ENCODE data around the gene ALG5. TPM values are rescaled to one million over a fixed set of nuclear protein-coding genes. Genes with fewer than 3 reads are reported as not detected.

ALG5 gene
- total RNA-seq, 4 donors from 2014 or later, result 3.8 to 33.8 (median 14.1) TPM

GRCh38 chr13:36981156-36981743 lies 17.9 kb downstream of the ALG5 start:
- no peak for DNase-seq
- in situ Hi-C loops (cut with MboI; ENCODE audit: low pct_ligation_motif_present in 1 of 4, low pct_unique_long_range_greater_than_20kb in 1 of 4, low sequenced_read_pairs in 3 of 4), result loop anchor here in 2 of 4 donors (5.0 to 25.0 kb wide), 2 partner anchors 119 to 124 kb away; no protein-coding TSS in a partner anchor
- peaks cover 0 to 60% (median 13%) of the 10 kb centered on the region in 4 donors for H3K36me3 ChIP-seq
- no peaks in the 10 kb centered on the region for H3K4me1 ChIP-seq
- H3K27me3 ChIP-seq, result no peaks in the 10 kb centered on the region
- no peak for TF ChIP-seq POLR2A (IDR thresholded peaks at IDR 0.05)
- TF ChIP-seq POLR2AphosphoS5 (IDR thresholded peaks at IDR 0.05), result no peak
- TF ChIP-seq EP300 (IDR thresholded peaks at IDR 0.05; ENCODE audit: low read depth), result no peak
- peak; percentile 48 to 53 (median 51) for TF ChIP-seq CTCF (IDR thresholded peaks at IDR 0.05)
- no peak overlapping the region for H3K4me3 ChIP-seq
- H3K27ac ChIP-seq, result no peak overlapping the region
- intact Hi-C loops (cut with DNase I; ENCODE audit: low total_unique reads), result no loop called here
- no peaks in the 10 kb centered on the region for H3K9me3 ChIP-seq
- WGBS, 2 donors (ENCODE audit: low coverage in 1 of 2), result 28 to 31% methylated on average over 6 of the region's 6 CpGs

DNA sequence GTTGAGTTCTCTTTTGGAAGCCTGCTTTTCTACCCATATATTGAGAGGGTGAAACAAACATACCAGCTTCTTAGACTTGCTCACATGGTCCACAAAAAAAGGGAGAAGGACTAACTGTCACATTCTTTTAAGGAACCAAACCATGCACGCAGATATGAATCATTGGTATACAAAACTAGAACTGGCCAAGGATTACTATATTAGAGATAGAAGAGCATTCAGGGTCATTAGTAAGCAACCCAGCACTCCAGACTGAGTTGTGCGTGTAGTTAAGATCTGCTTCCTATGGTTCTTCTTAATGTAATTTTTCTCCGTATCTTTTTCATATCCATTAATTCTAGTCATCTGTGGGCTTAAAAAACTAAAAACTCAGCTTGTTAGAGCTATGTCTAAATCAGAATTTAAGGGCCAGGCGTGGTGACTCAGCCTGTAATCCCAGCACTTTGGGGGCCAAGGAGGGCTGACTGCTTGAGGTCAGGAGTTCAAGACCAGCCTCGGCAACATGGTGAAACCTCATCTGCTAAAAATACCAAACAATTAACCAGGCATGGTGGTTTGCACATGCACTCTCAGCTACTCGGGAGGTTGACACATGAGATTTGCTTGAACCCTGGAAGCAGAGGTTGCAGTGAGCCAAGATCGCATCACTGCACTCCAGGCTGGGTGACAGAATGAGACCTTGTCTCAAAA lies 19.6 kb downstream of the ALG5 start:
- no peaks in the 10 kb centered on the region for H3K27me3 ChIP-seq
- no peak overlapping the region for H3K4me3 ChIP-seq
- no peaks in the 10 kb centered on the region for H3K9me3 ChIP-seq
- intact Hi-C loops (cut with DNase I; ENCODE audit: low total_unique reads), result no loop called here
- no peaks in the 10 kb centered on the region for H3K4me1 ChIP-seq
- peaks cover 0 to 68% (median 13%) of the 10 kb centered on the region in 4 donors for H3K36me3 ChIP-seq
- WGBS, 2 donors (ENCODE audit: low coverage in 1 of 2), result 88 to 97% methylated on average over 5 to 7 of the region's 7 CpGs
- DNase-seq, result no peak
- H3K27ac ChIP-seq, result no peak overlapping the region
- in situ Hi-C loops (cut with MboI; ENCODE audit: low pct_ligation_motif_present in 1 of 4, low pct_unique_long_range_greater_than_20kb in 1 of 4, low sequenced_read_pairs in 3 of 4), result loop anchor here in 3 of 4 donors (5.0 to 25.0 kb wide), 3 partner anchors 115 to 122 kb away; no protein-coding TSS in a partner anchor
- TF ChIP-seq EP300 (IDR thresholded peaks at IDR 0.05; ENCODE audit: low read depth), result no peak
- no peak for TF ChIP-seq POLR2AphosphoS5 (IDR thresholded peaks at IDR 0.05)
- TF ChIP-seq CTCF (IDR thresholded peaks at IDR 0.05), result no peak
- TF ChIP-seq POLR2A (IDR thresholded peaks at IDR 0.05), result no peak

DNA sequence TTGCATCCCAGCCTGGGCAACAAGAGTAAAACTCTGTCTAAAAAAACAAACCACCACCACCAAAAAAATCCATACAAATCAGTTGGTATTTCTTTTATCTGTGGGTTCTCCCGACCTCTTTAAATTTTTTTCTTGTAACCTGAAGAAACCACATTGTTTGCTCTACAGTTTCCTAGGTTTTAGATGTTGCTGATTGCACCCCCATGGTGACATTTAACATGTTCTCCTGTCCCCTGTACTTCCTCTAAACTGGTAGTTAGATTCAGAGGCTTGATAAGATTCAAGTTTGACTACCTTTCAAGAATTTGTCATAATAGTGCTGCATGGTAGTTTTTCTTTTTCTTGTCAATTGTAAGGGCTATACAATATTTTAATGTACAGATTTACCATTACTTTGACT lies 24.0 kb downstream of the ALG5 start:
- H3K4me3 ChIP-seq, result no peak overlapping the region
- no peak for TF ChIP-seq POLR2A (IDR thresholded peaks at IDR 0.05)
- TF ChIP-seq EP300 (IDR thresholded peaks at IDR 0.05; ENCODE audit: low read depth), result no peak
- TF ChIP-seq POLR2AphosphoS5 (IDR thresholded peaks at IDR 0.05), result no peak
- TF ChIP-seq CTCF (IDR thresholded peaks at IDR 0.05), result no peak
- H3K9me3 ChIP-seq, result no peaks in the 10 kb centered on the region
- no peak for DNase-seq
- H3K27me3 ChIP-seq, result no peaks in the 10 kb centered on the region
- in situ Hi-C loops (cut with MboI; ENCODE audit: low pct_ligation_motif_present in 1 of 4, low pct_unique_long_range_greater_than_20kb in 1 of 4, low sequenced_read_pairs in 3 of 4), result loop anchor here in 2 of 4 donors (10.0 to 25.0 kb wide), 2 partner anchors 110 to 113 kb away; no protein-coding TSS in a partner anchor
- WGBS, 2 donors (ENCODE audit: low coverage in 1 of 2), result 86 to 95% methylated on average over 1 of the region's 1 CpG
- peaks cover 0 to 61% (median 12%) of the 10 kb centered on the region in 4 donors for H3K36me3 ChIP-seq
- no peak overlapping the region for H3K27ac ChIP-seq
- intact Hi-C loops (cut with DNase I; ENCODE audit: low total_unique reads), result no loop called here
- H3K4me1 ChIP-seq, result no peaks in the 10 kb centered on the region

DNA sequence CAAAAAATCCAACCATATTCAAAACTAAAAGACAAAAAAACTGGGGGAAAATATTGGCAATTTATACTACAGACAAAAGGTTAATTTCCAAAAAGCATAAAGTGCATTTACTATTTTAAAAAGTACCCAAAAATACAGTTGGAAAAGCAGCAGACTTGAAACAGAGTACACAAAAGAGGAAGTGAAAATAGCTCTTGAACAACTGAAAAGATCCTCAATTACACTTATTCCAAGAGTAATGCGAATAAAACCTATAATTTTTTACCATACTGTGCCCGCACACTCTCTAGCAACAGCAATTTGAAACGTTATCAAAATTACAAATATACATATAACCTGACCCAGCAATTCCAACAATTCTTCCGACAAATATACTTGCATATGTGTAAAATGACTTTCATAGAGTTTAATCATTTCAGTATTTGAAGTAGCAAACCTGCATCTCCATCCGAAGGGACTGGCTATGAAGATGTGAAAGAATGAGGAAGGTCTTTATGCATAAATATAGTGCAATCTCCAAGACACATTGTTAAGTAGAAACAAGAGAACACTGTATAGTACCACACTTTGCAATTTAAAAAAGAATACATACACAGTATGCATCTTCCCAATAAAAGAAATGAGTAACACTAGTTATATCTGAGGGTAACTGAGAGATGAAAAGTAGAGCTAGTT lies 25.4 kb downstream of the ALG5 start:
- H3K4me1 ChIP-seq, result no peaks in the 10 kb centered on the region
- WGBS, 2 donors (ENCODE audit: low coverage in 1 of 2), result 73 to 84% methylated on average over 5 of the region's 5 CpGs
- H3K27me3 ChIP-seq, result no peaks in the 10 kb centered on the region
- TF ChIP-seq CTCF (IDR thresholded peaks at IDR 0.05) (no peak), POLR2A (IDR thresholded peaks at IDR 0.05) (no peak), POLR2AphosphoS5 (IDR thresholded peaks at IDR 0.05) (no peak), EP300 (IDR thresholded peaks at IDR 0.05; ENCODE audit: low read depth) (no peak)
- intact Hi-C loops (cut with DNase I; ENCODE audit: low total_unique reads) (no loop called here), in situ Hi-C loops (cut with MboI; ENCODE audit: low pct_ligation_motif_present in 1 of 4, low pct_unique_long_range_greater_than_20kb in 1 of 4, low sequenced_read_pairs in 3 of 4) (loop anchor here in 1 of 4 donors (10.0 kb wide), 1 partner anchor 109 kb away; no protein-coding TSS in a partner anchor)
- H3K9me3 ChIP-seq, result no peaks in the 10 kb centered on the region
- H3K4me3 ChIP-seq, result no peak overlapping the region
- H3K27ac ChIP-seq, result no peak overlapping the region
- no peak for DNase-seq
- peaks cover 0 to 54% (median 17%) of the 10 kb centered on the region in 4 donors for H3K36me3 ChIP-seq

All from transverse colon (tissue), 4 donors.